Dendritic cell treated with granulocyte-macrophage colony-stimulating factor and Interleukin-4, amounts not matched to agents 40 ng/mL and 50 ng/mL, for 4 days (primary cell): ENCODE measurements around the gene TMPRSS6.

Experiments
- H3K27ac Mint-ChIP-seq: one replicate; pipeline ENCODE4 v1.8.0; 2022; ENCODE audit warnings: mild to moderate bottlenecking, mixed read lengths
- H3K27me3 Mint-ChIP-seq: one replicate; pipeline ENCODE4 v1.8.0; 2022; ENCODE audit warnings: mild to moderate bottlenecking, mixed read lengths
- H3K36me3 Mint-ChIP-seq: one replicate; pipeline ENCODE4 v1.8.0; 2022; ENCODE audit warnings: low read depth, mixed read lengths
- H3K4me1 Mint-ChIP-seq: one replicate; pipeline ENCODE4 v1.8.0; 2022; ENCODE audit warnings: low read depth, mixed read lengths
- H3K4me3 Mint-ChIP-seq: one replicate; pipeline ENCODE4 v1.8.0; 2022; ENCODE audit warnings: mild to moderate bottlenecking, moderate library complexity, mixed read lengths
- H3K9me3 Mint-ChIP-seq: one replicate; pipeline ENCODE4 v1.8.0; 2022; ENCODE audit warnings: mixed read lengths
- intact Hi-C: fragments of 100-400 bp; cut with micrococcal nuclease; formaldehyde crosslinking; loops from one replicate; pipeline ENCODE4 v1.15.0; 2022

The TMPRSS6 gene

DNA sequence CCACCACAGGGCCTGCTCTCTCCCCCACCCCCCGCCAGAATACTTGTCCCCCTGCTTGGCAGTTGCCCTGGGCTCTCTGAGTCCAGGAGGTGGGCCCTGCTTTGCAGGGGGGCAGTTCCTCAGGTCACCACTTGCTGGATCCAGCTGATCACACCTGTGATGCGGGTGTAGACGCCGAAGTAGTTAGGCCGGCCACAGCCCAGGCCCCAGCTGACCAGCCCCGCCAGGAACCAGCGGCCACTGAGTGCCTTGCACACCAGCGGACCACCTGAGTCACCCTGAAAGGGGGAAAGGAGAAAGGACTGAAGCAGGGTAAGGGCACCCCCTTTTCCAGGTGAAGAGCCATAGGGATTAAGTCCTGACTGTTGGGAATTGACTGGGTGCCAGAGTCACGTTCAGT, 43.6 kb downstream of the TMPRSS6 start:
- Mint-ChIP-seq H3K9me3 (no peaks in the 10 kb centered on the region), H3K4me3 (no peak overlapping the region)

DNA sequence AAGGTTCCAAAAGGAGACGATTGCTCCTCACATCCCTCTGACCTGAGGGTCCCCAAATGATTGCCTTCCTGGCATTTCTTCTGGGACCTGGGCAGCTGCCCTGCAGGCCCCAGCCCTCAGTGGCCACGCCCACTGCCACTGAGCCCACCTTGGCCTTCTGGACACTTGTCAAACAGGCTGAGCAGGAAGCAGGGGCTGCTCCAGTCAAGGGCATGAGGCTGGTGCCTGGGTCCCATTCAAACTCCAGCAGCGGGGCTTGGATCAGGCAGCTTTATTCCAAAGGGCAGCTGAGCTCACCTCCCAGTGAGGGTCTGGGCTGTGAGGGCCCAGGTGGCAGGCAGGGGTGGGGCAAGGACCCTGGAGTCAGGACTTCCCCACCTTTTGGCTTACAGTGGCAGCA, 44.3 kb downstream of the TMPRSS6 start:
- no peak overlapping the region for H3K4me3 Mint-ChIP-seq
- peaks cover 34% of the 10 kb centered on the region for H3K27me3 Mint-ChIP-seq
- H3K4me1 Mint-ChIP-seq: no peaks in the 10 kb centered on the region
- no peaks in the 10 kb centered on the region for H3K9me3 Mint-ChIP-seq
- no peak overlapping the region for H3K27ac Mint-ChIP-seq
- intact Hi-C loops: no loop called here
- H3K36me3 Mint-ChIP-seq: peaks cover 46% of the 10 kb centered on the region

More for the DNA sequence above, 43.6 kb downstream of the TMPRSS6 start:
- intact Hi-C loops: no loop called here
- H3K36me3 Mint-ChIP-seq: peaks cover 39% of the 10 kb centered on the region
- H3K4me1 Mint-ChIP-seq: no peaks in the 10 kb centered on the region
- H3K27ac Mint-ChIP-seq: no peak overlapping the region
- peaks cover 41% of the 10 kb centered on the region for H3K27me3 Mint-ChIP-seq

DNA sequence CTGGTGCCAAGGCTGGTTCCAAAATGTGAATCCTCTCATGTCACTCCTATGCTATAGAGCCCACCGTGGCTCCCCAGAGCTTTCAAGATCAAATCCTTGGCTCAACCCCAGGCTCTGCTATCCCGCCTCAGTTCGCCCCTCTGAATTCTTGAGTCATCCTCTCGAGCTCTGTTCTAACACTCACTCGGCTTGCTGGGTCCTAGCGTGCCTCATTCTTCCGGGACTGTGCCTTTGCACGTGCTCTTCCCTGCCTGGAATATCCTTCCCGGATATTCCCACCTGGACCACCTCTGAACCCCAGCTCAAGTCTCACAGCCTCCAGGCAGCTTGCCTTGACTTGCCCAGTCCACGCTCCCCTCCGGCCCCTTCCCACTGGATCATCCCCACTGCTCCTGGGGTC, 45.0 kb downstream of the TMPRSS6 start:
- H3K4me1 Mint-ChIP-seq: no peaks in the 10 kb centered on the region
- H3K9me3 Mint-ChIP-seq: no peaks in the 10 kb centered on the region
- peaks cover 53% of the 10 kb centered on the region for H3K36me3 Mint-ChIP-seq
- no peak overlapping the region for H3K27ac Mint-ChIP-seq
- peaks cover 28% of the 10 kb centered on the region for H3K27me3 Mint-ChIP-seq
- H3K4me3 Mint-ChIP-seq: no peak overlapping the region
- intact Hi-C loops: no loop called here

DNA sequence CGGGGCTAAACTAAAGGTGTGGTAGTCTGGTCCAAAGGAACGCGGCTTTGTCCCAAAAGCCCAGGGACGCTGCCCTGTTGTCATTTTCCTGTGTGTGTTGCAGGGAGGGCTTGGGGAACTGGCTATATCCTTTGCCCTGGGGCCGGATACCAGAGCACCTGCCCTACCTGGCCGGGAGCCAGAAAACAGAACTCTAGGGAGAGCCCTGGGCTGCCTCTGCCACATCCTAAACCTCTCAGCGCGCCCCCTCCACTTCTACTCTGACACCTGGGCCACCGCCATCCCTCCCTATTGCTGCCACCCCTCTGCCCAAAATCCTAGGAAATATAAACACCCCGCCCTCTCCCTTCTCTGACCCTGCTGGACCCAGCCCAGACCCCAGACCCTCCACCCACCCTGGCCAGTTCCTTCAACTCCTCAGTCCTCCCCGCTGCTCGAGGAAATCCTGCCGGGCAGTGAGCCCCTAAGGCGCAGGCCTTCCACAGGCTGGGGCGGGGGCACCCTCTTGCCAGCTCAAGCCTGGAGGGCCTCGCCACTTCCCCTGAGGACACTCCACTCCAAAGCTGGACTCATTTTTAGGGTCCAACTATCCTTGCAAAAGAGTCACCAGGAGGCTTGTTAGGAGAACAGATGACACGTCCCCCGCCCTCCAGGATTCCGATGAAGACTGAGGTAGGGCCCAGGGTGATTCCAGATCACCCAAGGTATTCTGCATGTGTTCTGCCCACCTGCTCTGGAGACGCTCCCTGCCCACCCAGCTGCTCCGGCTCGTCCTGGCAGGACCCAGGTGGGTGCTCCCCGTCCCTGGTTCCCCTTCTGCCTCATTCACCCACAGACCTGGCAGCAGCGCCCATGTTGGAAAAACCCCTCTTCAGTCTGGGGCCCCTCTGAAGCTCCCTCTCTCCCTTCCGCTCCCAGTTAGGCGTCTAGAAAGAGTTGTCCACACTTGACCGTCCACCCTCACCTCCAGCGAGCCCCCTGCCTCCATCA, 45.8 kb downstream of the TMPRSS6 start:
- H3K27ac Mint-ChIP-seq: no peak overlapping the region
- H3K4me1 Mint-ChIP-seq: no peaks in the 10 kb centered on the region
- H3K4me3 Mint-ChIP-seq: no peak overlapping the region
- intact Hi-C loops: no loop called here
- no peaks in the 10 kb centered on the region for H3K9me3 Mint-ChIP-seq
- peaks cover 22% of the 10 kb centered on the region for H3K27me3 Mint-ChIP-seq
- peaks cover 61% of the 10 kb centered on the region for H3K36me3 Mint-ChIP-seq

DNA sequence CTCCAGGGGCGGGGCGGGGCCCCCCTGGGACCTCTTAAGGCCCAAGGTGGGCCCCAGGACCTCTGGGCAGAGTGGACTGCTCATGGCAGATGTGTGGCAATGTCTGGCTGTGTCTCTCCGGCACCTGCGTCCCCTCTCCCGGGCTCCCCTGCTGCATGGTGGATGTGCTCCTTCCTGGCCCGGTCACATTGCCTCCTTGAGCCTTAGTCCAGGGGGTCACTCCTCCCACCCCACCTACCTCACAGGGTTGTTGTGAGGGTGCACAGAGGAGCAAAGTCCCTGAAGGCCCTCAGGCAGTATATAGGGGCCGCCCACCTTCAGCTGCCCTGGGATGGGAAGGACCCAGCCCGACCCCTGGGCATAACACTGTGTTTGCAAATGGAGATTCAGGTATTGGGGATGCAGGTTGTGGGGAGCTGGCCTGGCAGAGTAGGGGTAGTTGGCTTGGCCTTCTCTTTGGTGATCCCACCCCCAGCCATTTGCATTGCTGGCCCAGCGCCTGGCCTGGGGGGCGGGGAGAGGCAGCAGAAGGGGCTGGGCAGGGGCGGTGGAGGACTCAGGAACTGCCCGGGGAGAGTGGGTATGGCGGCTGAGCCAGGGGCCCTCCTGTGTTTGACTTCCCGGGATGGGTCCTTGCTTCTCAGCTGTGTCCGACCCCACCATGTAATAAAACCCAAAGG, 46.7 kb downstream of the TMPRSS6 start:
- no peaks in the 10 kb centered on the region for H3K4me1 Mint-ChIP-seq
- no peaks in the 10 kb centered on the region for H3K9me3 Mint-ChIP-seq
- H3K27me3 Mint-ChIP-seq: peaks cover 13% of the 10 kb centered on the region
- intact Hi-C loops: no loop called here
- H3K36me3 Mint-ChIP-seq: peaks cover 70% of the 10 kb centered on the region
- no peak overlapping the region for H3K27ac Mint-ChIP-seq
- H3K4me3 Mint-ChIP-seq: no peak overlapping the region

DNA sequence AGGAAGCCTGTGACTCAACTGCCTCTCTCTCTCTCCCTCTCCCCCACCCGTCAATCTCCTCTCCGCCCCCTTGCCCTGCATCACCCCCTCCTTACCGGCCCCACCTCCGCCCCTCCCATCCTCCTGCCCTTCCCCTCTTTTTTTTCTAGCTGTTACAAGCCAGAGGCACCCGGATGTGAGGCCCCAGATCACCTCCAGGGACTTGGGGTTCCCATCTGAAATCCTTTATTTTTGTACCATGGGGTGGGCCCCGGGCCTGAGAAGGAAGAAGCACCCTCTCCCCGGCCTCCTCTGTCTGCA, 47.2 kb downstream of the TMPRSS6 start:
- H3K27ac Mint-ChIP-seq: no peak overlapping the region
- no peaks in the 10 kb centered on the region for H3K4me1 Mint-ChIP-seq
- intact Hi-C loops: no loop called here
- H3K4me3 Mint-ChIP-seq: no peak overlapping the region
- no peaks in the 10 kb centered on the region for H3K9me3 Mint-ChIP-seq
- H3K36me3 Mint-ChIP-seq: peaks cover 75% of the 10 kb centered on the region
- peaks cover 8% of the 10 kb centered on the region for H3K27me3 Mint-ChIP-seq

DNA sequence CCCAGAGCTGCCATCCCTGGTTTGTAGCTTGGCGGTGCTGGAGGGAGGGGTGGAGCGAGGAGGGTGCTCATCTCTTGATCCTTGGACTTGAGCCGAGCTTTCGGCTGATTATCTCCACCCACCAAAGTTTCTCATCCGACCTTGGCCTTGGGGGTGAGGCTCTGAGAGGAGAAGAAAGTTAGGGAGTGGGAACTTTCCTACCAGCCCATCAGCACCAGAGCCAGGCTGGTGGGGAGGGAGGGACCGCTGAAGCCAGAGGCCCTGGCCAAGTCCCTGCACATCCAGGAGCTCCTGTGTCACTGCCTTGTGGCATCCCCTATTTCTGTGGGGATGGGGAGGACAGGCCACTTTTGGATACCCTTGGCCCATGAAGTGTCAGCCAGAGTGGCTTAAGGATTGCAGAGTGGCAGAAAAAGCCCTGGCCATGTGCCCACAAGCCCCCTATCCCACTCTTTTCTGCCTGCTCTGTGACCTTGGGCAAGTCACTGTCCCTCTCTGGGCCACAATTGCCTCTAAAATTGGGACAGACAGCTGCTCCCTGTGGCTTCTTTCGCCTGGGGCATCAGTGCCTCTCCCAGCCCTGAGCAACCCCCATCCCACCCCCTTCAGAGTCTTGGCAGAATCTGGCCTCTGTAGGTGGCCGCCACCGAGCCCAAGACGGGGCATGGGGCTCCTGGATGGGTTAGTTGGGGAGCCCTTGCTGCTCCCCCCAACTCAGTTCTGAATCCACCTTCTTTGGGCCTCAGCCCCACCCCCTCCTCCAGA, 47.7 kb downstream of the TMPRSS6 start:
- Mint-ChIP-seq H3K4me1 (no peaks in the 10 kb centered on the region), H3K9me3 (no peaks in the 10 kb centered on the region), H3K27ac (no peak overlapping the region), H3K27me3 (peaks cover 2% of the 10 kb centered on the region), H3K4me3 (no peak overlapping the region), H3K36me3 (peaks cover 80% of the 10 kb centered on the region)
- intact Hi-C loops: no loop called here

DNA sequence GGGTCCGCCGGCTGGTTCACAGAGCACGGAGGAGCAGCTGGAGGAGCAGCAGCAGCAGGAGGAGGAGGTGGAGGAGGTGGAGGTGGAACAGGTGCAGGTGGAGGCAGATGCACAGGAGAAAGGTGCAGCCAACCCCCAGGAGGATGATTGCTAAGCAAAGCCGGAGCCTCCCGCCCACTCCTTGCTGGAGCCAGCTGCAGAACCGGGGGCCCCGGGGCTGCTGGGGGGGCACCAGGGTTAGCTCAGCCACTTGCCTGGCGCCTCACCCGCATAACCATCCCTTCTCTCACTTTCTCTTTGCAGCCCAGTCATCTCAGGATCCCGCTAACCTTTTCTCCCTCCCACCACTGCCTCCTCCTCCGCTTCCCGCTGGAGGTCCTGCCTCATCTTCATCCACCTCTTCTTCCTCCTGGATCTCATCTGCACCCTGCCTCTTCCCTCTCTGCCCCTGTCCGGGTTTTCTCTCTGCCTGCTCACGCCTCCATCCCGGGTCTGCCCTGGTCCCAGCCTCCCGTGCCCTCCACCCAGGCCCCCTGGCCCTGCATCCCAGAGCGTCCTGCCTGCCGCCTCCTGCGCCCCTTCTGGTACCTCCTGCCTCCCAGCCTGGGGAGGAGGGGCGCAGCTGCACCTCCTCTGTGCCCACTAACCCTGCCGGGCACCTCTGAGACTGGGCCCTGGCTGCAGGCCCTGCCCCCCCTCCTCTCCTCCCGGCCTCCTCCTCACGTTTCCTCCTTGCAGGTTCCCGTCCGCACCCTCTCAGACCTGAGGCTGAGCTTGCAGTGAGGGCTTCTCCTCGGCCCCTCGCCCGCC, 48.5 kb downstream of the TMPRSS6 start:
- peaks cover 88% of the 10 kb centered on the region for H3K36me3 Mint-ChIP-seq
- no peaks in the 10 kb centered on the region for H3K27me3 Mint-ChIP-seq
- no peaks in the 10 kb centered on the region for H3K9me3 Mint-ChIP-seq
- H3K27ac Mint-ChIP-seq: no peak overlapping the region
- H3K4me3 Mint-ChIP-seq: no peak overlapping the region
- intact Hi-C loops: no loop called here
- H3K4me1 Mint-ChIP-seq: no peaks in the 10 kb centered on the region

DNA sequence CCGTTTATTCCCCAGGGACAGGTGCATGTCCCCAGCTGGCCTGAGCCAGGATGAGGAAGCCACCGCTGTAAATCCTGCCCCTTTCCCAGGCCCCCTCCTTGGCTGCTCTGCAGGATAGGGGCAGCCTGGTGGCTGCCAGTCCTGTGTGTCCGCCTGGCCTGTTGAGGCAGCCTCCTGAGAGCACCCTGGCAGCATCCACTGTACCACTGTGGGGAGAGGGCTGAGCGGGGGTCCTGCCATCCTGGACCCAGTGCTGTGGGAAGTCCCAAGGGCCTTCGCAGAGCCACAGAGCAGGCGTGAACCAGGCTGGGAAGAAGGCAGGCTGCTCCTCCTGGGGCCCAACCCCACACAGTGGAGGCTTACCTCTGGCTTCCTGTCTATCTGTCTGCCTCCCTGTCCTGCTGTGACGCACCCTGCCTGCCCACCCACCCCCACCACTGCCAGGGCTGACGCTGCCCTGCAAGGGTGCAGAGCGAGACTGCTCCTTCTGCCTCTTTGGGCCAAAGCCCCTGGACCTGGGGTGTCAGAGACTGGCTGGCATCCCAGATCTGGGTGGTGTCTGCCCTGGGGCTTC, 49.5 kb downstream of the TMPRSS6 start:
- intact Hi-C loops: no loop called here
- H3K9me3 Mint-ChIP-seq: no peaks in the 10 kb centered on the region
- no peaks in the 10 kb centered on the region for H3K27me3 Mint-ChIP-seq
- no peaks in the 10 kb centered on the region for H3K4me1 Mint-ChIP-seq
- peaks cover 99% of the 10 kb centered on the region for H3K36me3 Mint-ChIP-seq
- no peak overlapping the region for H3K4me3 Mint-ChIP-seq
- H3K27ac Mint-ChIP-seq: no peak overlapping the region

DNA sequence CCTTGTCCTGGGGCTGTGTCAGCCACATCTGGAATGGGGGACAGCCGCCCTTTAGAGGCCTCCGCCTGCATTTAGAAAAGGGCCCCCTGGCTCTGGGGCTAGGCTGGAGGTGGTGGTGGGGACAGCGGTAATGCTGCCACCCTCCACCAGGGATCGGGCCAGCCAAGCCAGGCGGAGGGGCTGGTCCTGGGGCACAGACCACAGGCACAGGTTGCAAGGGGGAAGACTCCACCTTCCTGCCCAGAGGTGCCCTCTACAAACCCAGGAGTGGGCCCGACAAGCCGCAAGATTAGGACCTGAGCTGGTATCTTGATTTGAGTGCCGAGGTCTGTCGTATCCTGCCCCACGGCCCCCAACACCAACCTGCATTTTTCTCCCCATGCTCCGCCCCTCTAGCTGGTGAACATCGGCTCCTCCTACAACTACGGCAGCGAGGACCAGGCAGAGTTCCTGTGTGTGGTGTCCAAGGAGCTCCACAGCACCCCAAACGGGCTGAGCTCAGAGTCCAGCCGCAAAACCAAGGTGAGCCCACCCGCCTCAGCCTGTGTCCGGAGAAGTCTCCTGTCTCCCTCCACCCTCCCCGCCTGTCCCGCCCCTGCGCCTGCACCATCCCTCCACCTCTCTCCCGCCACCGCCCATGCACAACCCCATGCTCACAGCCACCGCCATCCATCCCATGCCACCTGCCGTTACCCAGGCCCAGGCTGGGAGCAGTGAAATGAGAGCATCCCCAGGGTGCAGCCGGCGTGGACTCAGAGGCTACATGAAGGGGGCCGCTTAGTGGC, 50.4 kb downstream of the TMPRSS6 start:
- Mint-ChIP-seq H3K27ac (no peak overlapping the region), H3K9me3 (no peaks in the 10 kb centered on the region), H3K4me1 (peaks cover 3% of the 10 kb centered on the region), H3K27me3 (no peaks in the 10 kb centered on the region), H3K4me3 (no peak overlapping the region), H3K36me3 (peaks cover 99% of the 10 kb centered on the region)
- intact Hi-C loops: no loop called here

DNA sequence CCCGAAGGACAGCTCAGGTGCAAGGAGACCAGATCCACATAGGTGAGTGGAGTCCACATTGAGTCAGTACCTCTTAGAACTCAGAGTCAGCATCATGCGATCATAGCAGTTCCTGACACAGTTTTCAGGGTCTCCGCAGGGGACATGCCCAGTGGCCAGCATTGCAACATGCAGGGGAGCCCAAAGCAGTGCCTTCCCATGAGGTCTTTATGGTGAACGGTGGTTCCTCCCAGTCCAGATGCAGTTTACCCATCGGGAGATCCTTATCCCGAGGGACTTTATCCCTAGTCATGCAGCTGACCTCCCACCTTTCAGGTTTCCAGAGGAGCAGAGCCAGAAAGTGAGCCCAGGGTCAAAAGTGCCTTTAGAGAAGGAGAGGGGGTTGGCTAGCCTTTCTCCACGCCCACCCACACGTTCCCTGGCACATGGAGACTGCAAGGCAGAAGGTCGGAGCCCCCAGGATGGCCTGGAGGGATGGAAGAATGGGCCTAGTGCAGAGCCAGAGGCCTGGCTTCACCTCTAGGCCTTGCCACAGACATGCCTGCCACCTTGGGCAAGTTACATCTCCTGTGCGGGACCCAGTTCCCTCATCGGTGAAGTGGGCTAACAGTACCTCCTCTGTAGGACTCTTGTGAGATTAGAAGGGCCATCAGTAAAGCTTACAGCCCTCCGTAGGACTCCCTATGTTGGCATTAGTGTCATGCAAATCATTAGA, 51.6 kb downstream of the TMPRSS6 start:
- Mint-ChIP-seq H3K9me3 (no peaks in the 10 kb centered on the region), H3K4me1 (peaks cover 15% of the 10 kb centered on the region), H3K27me3 (no peaks in the 10 kb centered on the region), H3K27ac (no peak overlapping the region), H3K36me3 (peaks cover 100% of the 10 kb centered on the region), H3K4me3 (no peak overlapping the region)
- intact Hi-C loops: no loop called here

DNA sequence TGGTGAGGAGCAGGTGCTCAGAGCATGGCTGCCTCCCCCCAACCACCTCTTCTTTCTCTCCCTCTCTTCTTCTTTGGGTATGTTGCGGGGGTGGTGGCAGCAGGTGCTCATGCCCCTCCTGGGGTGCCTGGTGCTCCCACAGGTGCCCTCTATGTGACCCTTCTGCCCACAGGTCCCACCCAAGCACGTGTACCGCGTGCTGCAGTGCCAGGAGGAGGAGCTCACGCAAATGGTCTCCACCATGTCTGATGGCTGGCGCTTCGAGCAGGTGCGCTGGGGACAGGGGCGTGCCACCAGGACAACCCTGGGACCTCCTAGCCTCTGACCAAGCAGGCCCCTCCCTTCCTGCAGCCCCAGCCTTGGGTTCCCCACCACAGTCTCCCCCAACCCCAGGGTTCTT, 52.3 kb downstream of the TMPRSS6 start:
- Mint-ChIP-seq H3K27me3 (no peaks in the 10 kb centered on the region), H3K36me3 (peaks cover 100% of the 10 kb centered on the region), H3K4me3 (no peak overlapping the region), H3K4me1 (peaks cover 22% of the 10 kb centered on the region), H3K9me3 (no peaks in the 10 kb centered on the region), H3K27ac (no peak overlapping the region)
- intact Hi-C loops: no loop called here
